ENCODE measurements around the gene C7.

C7 gene

DNA sequence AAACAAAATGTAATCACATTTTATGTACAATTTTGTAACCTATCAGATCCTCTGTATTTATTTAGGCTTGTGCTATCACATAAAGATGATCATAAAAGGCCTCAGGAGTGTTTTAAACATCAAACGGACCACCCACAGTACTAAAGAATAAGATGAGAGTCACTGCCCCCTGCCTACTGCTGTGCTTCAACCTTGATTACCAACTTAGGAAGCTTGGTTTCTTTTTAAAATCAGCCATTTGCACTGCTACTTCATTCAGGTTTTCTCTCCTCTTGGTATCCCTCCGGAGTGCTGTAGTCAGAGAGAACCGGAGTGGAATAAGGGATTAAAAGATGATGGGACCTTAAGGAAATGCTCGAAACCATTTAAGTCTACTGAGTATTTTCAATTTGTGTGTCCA, 6.9 kb downstream of the C7 start:
- DNase-seq (ENCODE audit: low spot score), result no peak

DNA sequence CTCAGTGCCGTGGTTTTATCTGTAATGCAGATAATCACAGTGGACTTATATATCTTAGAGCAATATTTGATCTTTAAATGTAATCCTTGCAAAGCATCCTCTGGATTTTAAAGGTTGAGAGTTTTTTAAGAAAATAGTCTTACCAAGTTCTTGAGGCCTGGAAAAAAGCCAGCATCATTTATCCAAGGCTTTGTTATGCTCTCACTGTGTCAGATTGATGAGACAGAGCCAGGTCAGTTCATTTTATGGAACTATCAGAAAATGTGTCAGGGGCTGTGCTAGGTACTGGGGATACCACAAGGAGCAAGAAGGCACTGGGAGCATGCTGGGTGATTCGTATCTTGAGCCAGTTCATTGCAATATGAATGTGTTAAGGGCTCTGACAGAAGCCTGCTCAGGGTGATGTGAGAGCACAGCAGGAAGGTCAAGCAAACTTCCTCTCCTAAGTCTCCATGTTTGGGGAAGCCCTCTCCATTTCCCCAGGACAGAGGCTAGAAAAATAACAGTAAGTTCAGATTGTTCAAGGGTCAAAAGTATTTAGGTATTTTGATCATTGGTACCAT, 19.7 kb downstream of the C7 start:
- DNase-seq (ENCODE audit: low spot score), result no peak

DNA sequence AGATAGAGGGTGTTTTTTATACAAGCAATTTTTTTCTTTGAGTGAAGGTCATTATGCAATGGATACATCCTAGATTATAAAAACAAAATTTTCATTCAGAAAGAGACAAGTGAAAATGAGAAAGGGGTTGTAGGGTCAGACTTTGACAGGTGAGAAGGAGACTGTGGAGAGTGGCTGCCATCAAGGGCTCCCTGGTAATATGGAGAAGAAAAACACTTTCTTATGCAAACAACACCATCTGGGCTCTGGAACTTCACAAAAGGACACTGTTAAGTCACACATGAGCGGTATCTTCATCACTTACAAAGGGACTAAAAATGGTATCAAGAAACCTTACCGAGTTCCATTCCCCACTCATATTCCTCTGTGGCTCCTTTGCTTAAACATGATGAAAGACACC, 23.5 kb downstream of the C7 start:
- no peak for DNase-seq (ENCODE audit: low spot score)

DNA sequence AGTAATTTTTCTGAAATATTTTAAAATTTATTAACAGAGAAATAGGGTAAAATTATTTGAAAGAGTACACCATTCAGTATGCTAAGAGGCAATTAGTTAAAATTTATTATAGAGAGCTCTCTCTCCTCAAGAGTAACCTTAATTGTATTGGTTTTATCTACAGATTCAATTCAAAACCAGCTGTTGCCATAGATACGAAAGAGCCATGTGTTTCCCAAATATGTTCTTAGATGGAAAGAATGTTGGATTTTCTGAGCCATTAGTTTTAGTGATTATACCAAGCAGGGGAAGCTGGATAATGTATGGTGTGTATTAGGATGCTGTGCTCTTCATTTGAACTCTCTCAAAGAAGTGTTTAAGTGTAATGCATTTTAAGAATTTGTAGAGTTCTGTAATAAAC, 27.8 kb downstream of the C7 start:
- DNase-seq (ENCODE audit: low spot score), result no peak

DNA sequence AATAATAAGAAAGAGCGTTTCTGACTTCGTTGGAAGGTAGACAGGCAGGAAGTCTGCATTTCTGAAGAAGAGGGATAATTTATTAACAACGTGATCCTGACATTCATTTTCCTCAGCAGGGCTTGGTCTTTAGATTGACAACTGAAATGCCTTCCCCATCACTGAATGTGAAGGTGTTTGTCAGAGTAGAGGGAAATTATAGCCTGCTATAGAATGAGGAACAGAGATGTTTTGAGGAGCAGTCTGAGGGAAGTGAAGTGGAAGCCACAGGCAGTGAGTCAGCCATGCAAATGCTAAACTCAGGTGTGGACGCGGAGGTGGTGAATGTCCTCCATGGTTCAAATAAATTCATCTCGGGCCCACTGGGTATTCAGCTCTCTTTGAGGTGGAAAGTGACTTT, 30.5 kb downstream of the C7 start:
- DNase-seq (ENCODE audit: low spot score), result no peak

GRCh38 chr5:40945111-40945510, 35.8 kb downstream of the C7 start:
- no peak for DNase-seq (ENCODE audit: low spot score)

GRCh38 chr5:40955313-40955712, 46.0 kb downstream of the C7 start:
- no peak for DNase-seq (ENCODE audit: low spot score)

DNA sequence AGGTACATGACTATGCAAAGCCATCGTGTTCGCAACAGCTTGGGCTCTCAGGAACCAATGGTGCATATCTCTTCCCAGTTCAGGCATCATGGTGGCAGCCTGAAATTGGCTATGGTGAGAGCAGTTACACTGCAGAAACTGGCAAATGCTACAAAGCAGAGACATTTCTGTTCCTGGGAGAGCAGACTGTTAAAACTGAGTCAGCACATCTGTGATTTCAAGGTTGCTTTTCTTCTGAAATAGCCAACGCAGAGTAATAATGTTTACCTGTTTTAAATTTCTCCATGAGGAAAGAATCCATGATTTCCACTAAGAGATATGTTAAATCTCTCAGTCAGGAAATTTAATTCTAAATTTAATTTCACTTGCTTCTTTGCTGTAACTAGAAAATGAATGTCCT, 47.8 kb downstream of the C7 start:
- DNase-seq (ENCODE audit: low spot score), result no peak

DNA sequence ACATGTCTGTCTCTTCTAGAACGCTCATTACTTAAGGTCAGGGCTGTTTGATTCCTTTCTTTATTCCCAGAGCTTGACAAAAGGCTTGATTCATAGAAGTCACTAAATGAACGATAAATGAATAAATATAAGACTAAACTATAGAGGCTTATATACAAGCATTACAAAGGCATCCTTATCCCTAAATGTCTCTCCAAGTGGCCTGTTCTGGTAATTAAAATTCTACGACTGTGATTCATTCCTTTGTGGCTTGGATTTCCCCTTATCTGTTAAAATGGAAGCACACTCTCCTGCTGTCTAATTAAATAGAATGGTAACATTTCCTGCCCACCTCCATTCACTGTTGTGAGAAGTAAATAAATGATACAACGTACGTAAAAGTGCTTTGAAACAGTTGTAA, 49.5 kb downstream of the C7 start:
- no peak for DNase-seq (ENCODE audit: low spot score)

DNA sequence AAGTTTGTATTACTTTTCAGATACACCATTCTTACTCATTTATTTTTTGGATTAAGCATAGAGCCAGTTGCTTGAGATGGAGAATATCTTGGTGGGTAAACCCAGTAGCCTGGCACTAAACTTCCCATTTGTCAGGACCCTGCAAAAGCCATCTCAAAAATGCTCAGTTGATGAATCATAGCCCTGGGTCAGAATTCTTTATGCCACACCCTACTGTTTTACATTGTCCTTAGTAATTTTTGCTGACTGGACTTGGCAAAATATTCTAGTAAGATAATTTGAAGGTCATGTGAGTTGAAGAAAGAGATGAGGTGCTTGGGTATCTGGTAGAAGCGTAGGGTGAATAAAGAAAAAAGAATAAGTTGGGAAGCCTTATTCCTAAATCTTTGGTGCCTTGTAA, 50.7 kb downstream of the C7 start:
- no peak for DNase-seq (ENCODE audit: low spot score)

GRCh38 chr5:40962207-40962955, 53.1 kb downstream of the C7 start:
- no peak for DNase-seq (ENCODE audit: low spot score)

- no peak for DNase-seq (ENCODE audit: low spot score)
Measured at GRCh38 chr5:40972434-40972833, 63.1 kb downstream of the C7 start.

DNA sequence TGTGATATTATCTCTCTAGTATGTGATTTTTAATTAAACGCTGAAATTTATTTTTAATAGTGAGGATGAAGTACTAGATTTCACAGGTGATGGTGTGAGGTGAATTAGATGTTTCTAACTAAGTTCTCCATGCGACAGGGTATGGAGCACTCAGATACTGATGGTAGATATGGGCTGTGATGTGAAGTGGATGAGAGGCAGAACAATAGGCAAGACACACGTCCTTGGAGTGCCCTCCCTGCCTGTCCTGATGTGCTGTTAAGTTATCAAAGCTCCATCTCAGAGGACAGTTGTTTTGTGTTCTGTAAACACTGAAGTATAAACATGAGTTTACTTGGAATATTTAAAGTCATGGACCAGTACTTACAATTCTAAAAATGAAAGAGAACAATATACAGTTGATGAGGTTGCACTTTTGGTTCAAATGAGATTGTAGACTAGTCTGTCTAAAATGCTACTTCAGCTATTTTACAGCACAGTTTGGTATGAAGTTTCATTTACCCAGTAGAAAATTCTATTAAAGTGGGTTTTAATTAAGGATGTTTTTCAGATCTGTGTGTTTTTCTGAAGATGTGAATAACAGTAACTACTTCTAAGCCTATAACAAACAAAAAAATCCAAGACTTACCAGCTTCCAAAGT, 64.2 kb downstream of the C7 start:
- no peak for DNase-seq (ENCODE audit: low spot score)

GRCh38 chr5:40976041-40976440, 66.7 kb downstream of the C7 start:
- no peak for DNase-seq (ENCODE audit: low spot score)

GRCh38 chr5:40976836-40977235, 67.5 kb downstream of the C7 start:
- no peak for DNase-seq (ENCODE audit: low spot score)

DNA sequence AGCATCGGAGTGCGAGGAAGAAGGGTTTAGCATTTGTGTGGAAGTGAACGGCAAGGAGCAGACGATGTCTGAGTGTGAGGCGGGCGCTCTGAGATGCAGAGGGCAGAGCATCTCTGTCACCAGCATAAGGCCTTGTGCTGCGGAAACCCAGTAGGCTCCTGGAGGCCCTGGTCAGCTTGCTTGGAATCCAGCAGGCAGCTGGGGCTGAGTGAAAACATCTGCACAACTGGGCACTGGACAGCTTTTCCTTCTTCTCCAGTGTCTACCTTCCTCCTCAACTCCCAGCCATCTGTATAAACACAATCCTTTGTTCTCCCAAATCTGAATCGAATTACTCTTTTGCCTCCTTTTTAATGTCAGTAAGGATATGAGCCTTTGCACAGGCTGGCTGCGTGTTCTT, 72.1 kb downstream of the C7 start:
- DNase-seq (ENCODE audit: low spot score), result no peak

DNA sequence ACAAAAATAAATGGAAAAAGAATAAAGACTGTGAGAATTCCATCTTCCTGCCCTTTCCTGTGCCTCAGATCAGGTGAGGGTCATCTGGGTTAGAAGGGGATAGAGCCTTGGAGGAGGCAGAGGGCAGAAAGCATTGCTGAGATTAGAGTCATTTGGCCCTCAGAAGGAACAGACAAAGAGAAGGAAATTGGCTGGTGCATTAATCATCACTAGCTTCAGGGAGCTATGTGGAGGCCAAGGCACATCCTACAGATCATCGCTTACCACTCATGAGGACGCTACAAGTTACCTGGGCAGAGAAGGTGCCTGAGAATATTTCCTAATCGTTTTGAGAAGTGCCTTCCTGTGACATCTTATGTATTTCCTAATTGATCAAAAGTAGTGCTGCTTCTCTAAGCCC, 74.5 kb downstream of the C7 start:
- DNase-seq (ENCODE audit: low spot score), result no peak

DNA sequence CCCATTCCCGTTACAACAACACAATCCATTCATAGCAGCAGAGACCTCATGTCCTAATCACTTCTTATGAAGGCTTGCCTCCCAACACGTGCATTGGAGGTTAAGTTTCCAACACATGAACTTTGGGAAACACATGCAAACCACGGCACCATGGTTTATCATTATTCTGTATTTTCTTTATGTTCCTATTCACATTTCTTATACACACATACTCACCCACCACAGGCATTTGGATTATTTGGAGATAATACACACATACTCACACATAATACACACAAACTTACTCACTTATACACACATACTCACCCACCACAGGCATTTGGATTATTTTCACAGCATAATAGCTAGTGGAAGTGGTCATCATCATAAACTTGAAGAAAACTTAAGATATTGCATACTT, 75.6 kb downstream of the C7 start:
- no peak for DNase-seq (ENCODE audit: low spot score)

DNA sequence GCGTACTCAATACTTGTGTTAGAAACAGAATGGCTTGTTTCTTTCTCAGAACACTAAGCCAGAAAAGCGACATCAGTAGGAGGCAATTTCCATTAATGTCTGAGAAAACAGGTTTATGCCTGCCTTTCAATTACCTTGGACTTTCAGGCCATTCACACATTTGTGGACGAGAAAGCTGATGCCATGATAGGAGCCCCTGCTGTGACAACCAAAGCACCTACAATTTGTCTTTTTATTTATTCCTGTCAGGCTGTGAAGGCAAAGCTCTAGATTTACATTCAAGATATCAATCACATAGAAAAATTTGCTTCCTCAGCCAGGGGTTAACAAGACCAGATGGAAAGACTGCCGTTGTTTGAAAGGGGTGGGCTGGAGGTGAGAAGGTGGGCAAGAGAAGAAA, 76.2 kb downstream of the C7 start:
- no peak for DNase-seq (ENCODE audit: low spot score)

GRCh38 chr5:40986666-40987065, 77.4 kb downstream of the C7 start:
- DNase-seq (ENCODE audit: low spot score), result no peak

DNA sequence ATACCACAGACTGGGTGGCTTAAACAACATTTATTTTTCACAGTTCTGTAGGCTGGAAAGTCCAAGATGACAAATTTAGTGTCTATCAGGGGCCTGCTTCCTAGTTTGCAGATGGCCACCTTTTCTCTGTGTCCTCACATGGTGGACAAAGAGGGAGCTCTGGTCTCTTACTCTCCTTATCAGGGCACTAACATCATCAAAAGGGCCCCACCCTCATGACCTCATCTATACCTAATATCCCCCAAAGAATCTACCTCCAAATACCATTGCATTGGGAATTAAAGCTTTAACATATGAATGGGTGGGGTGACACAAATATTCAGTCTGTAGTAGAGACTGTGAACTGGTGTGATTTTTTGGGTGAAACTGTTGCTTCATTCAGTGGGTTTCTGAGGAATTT, 78.1 kb downstream of the C7 start:
- DNase-seq (ENCODE audit: low spot score), result no peak

GRCh38 chr5:40988746-40989510, 79.6 kb downstream of the C7 start:
- no peak for DNase-seq (ENCODE audit: low spot score)
